PC-3 (cell line): Measurements from ENCODE around the gene CTSE.

Source experiments
- CTCF ChIP-seq: fragments of 300-600 bp; sonication (generic); conservative IDR thresholded peaks from 2 replicates; pipeline ENCODE4 v1.5.1; 2017; ENCODE audit warnings: antibody characterized with exemption, low read depth, mild to moderate bottlenecking, low read length
- EZH2 ChIP-seq: fragments of 300-600 bp; sonication (generic); IDR thresholded peaks from one replicate; pipeline ENCODE4 v1.6.1; 2017; ENCODE audit warnings: antibody characterized with exemption, mild to moderate bottlenecking, low read length; ENCODE audit not compliant: unreplicated experiment
- EZH2phosphoT487 ChIP-seq: fragments of 300-600 bp; sonication (generic); IDR thresholded peaks from 2 replicates; pipeline ENCODE4 v1.6.1; 2018; ENCODE audit warnings: mild to moderate bottlenecking, antibody characterized with exemption, low read length, borderline replicate concordance

DNA sequence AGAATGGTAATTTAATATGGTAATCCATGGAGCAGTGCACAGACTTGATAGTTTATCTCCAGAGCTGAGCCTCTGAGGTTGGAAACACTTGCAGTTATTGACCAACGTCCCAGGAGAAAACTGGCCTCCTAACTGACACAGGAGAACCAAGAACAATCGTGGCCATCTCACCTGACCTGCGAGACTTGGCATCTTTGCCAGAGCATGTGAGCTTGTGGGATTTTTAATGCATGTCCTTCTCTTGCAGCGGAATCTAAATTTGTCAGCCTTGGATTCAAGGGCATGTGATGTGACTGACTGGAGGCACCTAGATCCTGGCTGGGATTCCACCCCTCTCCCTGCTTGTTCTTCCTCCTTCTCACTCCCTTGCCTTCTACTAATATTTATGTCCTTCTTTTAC lies 52.6 kb downstream of the CTSE start:
- TF ChIP-seq CTCF (no peak), EZH2 (no peak), EZH2phosphoT487 (no peak)
